Myometrial cell (primary cell): ENCODE measurements around the gene HMGN1. TPM values are rescaled to one million over a fixed set of nuclear protein-coding genes. Genes with fewer than 3 reads are reported as not detected.

Experiments used
- total RNA-seq: library from RNA; depleted of rRNA; stranded (reverse); fragments of >200 nt; gene quantifications from 2 replicates; pipeline ENCODE4 v1.2.3, GENCODE V29; 2015

Gene HMGN1, protein sequence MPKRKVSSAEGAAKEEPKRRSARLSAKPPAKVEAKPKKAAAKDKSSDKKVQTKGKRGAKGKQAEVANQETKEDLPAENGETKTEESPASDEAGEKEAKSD
- 219 and 227 TPM in 2 replicates for total RNA-seq

DNA sequence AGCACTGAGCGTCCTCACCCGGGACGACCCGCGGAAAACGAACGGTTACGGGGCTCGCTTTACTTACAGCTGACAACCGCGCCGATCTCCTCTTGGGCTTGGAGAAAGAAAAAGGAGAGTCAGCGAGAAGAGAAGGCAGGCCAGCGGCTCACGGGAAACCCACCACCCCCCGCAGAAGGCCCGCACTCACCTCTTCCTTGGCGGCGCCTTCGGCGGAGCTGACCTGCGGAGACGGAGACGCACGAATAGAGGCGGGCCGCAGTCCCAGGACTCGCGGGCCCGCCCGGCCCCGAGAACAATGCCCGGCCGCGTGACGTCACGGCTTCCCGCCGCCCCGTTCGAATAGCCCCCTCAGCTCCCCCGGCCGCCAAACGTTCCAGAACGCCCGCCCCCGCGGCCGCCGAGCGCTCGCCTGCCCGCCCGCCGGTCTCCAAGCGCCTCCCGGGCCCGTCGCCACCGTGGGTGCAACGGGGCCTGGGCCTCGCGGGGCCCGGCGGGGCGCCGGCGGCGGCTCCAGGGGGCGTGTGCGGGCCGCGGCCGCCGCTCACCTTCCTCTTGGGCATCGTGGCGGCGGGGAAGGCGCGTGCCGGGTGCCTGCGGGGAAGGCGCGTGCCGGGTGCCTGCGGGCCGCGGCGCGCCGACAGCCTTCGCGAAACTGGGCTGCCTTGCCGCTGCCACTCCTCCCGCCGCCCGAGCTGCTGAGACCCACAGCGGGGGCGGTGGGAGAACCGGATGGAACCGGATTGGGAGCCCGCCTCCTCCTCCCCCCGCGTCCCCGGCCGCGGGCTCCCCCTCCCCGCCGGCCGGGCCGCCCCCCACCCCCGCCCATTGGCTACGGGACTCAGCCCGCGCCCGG is at the start of gene HMGN1:
HMGN1 (minus strand) TSS at position 734 of the 856 bp plus-strand sequence; CDS start at position 563, 171 bp downstream.

DNA sequence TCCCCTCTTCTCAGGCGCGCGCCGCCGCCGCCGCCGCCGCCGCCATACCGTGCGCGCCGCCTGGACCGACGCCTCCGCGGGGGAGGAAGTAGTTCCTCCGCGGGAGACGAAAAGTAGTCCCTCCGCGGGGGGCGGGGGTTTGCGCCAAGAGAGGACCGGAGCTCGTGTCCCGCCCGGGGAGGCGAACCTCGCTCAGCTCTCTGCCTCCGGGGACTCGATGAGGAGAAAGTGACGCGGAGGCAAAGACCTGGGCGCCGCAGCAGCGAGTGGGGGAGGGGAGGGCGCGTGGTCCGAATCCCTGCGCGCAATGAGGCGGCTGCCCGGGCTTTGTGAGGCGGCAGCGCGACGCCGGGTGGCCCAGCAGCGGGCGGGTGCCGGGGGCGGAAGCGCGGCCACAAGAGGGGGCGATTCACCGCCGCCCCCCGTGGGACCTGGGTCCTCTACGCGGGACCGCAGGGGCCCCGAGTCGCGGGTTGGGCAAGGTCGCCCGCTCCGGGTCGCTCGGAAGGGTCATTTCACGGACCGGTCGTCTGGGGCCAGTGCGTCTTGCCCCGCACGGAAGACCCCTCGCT is 35.2 kb downstream of the HMGN1 start, which contains the start of gene BRWD1:
BRWD1 (minus strand) TSS at position 62 of the 572 bp plus-strand sequence. CDS start 141 bp downstream, outside the sequence.

Other genes starting within 250 kb of the HMGN1 start
- gene PSMG1, start 165.6 kb downstream of the HMGN1 start, total RNA-seq, result 76.4 and 76.7 TPM in 2 replicates
- gene BRWD1, start 35.5 kb downstream of the HMGN1 start, total RNA-seq, result 13.5 and 18.3 TPM in 2 replicates
- gene LCA5L, start 96.7 kb upstream of the HMGN1 start, total RNA-seq, result 1.2 and 2.3 TPM in 2 replicates
- 1.2 and 4.9 TPM in 2 replicates for gene SH3BGR, start 102.9 kb upstream of the HMGN1 start, total RNA-seq